H1 (cell line): ENCODE results near the gene RNU5D-1. TPM values are rescaled to one million over a fixed set of nuclear protein-coding genes. Genes with fewer than 3 reads are reported as not detected.

Experiments used
- CTCF ChIA-PET: fragments of 300-600 bp; sonication (Branson Sonifier 250); formaldehyde crosslinking; loops from one replicate; lab custom pipeline; 2021; ENCODE audit not compliant: partially characterized antibody; lab: Charles Lee
- POLR2A ChIA-PET: fragments of 300-600 bp; sonication (Branson Sonifier 250); formaldehyde crosslinking; loops from one replicate; lab custom pipeline; 2021; ENCODE audit warnings: inconsistent platforms; ENCODE audit not compliant: partially characterized antibody; lab: Charles Lee
- DNase-seq, 2 experiments: peaks; one replicate each; pipeline versions ENCODE4 v3.0.0 to v3.0.0-alpha.2; 2010 to 2022; ENCODE audit warnings: low spot score in 2 of 2, low read depth in 1 of 2, mixed read lengths in 1 of 2
- FAIRE-seq: peaks from 2 replicates; lab custom pipeline; 2011; peaks lifted over from hg19 to GRCh38; lab: Jason Lieb, UNC
- H2AFZ ChIP-seq: 2 replicates; pipeline ENCODE4 v1.8.1; 2012; ENCODE audit warnings: low read length, inconsistent platforms
- H2AK5ac ChIP-seq: 2 replicates; pipeline ENCODE4 v1.6.1; 2013; ENCODE audit warnings: low read depth, low read length
- H2BK120ac ChIP-seq: replicated peaks from 2 replicates; pipeline ENCODE3; 2013; ENCODE audit warnings: low read depth, low read length, inconsistent platforms
- H2BK12ac ChIP-seq: 2 replicates; pipeline ENCODE4 v1.6.1; 2013; ENCODE audit warnings: low read depth, low read length
- H2BK15ac ChIP-seq: 2 replicates; pipeline ENCODE4 v1.6.1; 2013; ENCODE audit warnings: low read length
- H2BK20ac ChIP-seq: 2 replicates; pipeline ENCODE4 v1.6.1; 2013; ENCODE audit warnings: low read length
- H2BK5ac ChIP-seq: 2 replicates; pipeline ENCODE4 v1.6.1; 2013; ENCODE audit warnings: low read depth, low read length
- H3K14ac ChIP-seq: 2 replicates; pipeline ENCODE4 v1.6.1; 2013; ENCODE audit warnings: inconsistent platforms; ENCODE audit not compliant: insufficient read length
- H3K18ac ChIP-seq: 2 replicates; pipeline ENCODE4 v1.6.1; 2013; ENCODE audit warnings: low read length; ENCODE audit errors: extremely low read depth
- H3K23ac ChIP-seq: 2 replicates; pipeline ENCODE4 v1.6.1; 2013; ENCODE audit warnings: inconsistent platforms; ENCODE audit not compliant: insufficient read length
- H3K23me2 ChIP-seq: 2 replicates; pipeline ENCODE4 v1.6.1; 2013; ENCODE audit warnings: low read depth, low read length
- H3K27ac ChIP-seq: 2 replicates; pipeline ENCODE4 v1.6.1; 2011; ENCODE audit warnings: low read depth, low read length, inconsistent platforms
- H3K27me3 ChIP-seq, 4 experiments: replicated peaks in 1 of 4; 1 replicate in 1 of 4; 2 replicates in 3 of 4; pipeline versions ENCODE4 v1.6.1 to v1.8.1; 2011 to 2013; ENCODE audit warnings: low read length in 3 of 4, mild to moderate bottlenecking in 3 of 4, inconsistent platforms in 2 of 4, mixed read lengths in 2 of 4, moderate library complexity in 1 of 4; ENCODE audit not compliant: control insufficient read depth in 3 of 4, insufficient read depth in 3 of 4; ENCODE audit errors: extremely low read depth in 1 of 4
- H3K36me3 ChIP-seq, 4 experiments: 2 replicates each; pipeline versions ENCODE4 v1.6.1 to v1.8.1; 2011 to 2013; ENCODE audit warnings: mild to moderate bottlenecking in 4 of 4, low read length in 3 of 4, moderate library complexity in 2 of 4, control low read depth in 1 of 4, inconsistent platforms in 1 of 4; ENCODE audit not compliant: insufficient read depth in 4 of 4, control insufficient read depth in 2 of 4
- H3K4ac ChIP-seq: replicated peaks from 2 replicates; pipeline ENCODE3; 2013; ENCODE audit warnings: low read length, low read depth, mixed read lengths, inconsistent platforms; ENCODE audit not compliant: insufficient read length
- H3K4me1 ChIP-seq, 4 experiments: replicated peaks in 1 of 4; 1 replicate in 1 of 4; 2 replicates in 3 of 4; pipeline versions ENCODE4 v1.6.1 to v1.8.1; 2011 to 2013; ENCODE audit warnings: low read length in 3 of 4, inconsistent platforms in 2 of 4, mixed read lengths in 1 of 4; ENCODE audit not compliant: insufficient read depth in 4 of 4, control insufficient read depth in 3 of 4
- H3K4me2 ChIP-seq, 2 experiments: 2 replicates each; pipeline versions ENCODE4 v1.6.1 to v1.8.1; 2011 to 2013; ENCODE audit warnings: low read depth in 2 of 2, low read length in 2 of 2, control low read depth in 1 of 2, inconsistent platforms in 1 of 2, mild to moderate bottlenecking in 1 of 2; ENCODE audit not compliant: insufficient read depth in 1 of 2
- H3K4me3 ChIP-seq, 4 experiments: fragments of 200-600, 300-600 bp in 1 of 4; sonication (generic), shearing (Covaris generic), sonication (Bioruptor Twin) in 1 of 4; 2 replicates each; pipeline versions ENCODE4 v1.5.1 to v1.8.1; 2011 to 2016; ENCODE audit warnings: low read length in 4 of 4, low read depth in 3 of 4, control low read depth in 2 of 4, inconsistent platforms in 2 of 4, mild to moderate bottlenecking in 2 of 4, mixed read lengths in 1 of 4, moderate library complexity in 1 of 4; ENCODE audit not compliant: insufficient read depth in 2 of 4; ENCODE audit errors: extremely low read depth in 1 of 4
- H3K56ac ChIP-seq: replicated peaks from 2 replicates; pipeline ENCODE3; 2013; ENCODE audit warnings: low read depth, mild to moderate bottlenecking, mixed read lengths, low read length, inconsistent platforms; ENCODE audit not compliant: insufficient read length
- H3K79me1 ChIP-seq: 2 replicates; pipeline ENCODE4 v1.6.1; 2013; ENCODE audit warnings: low read depth, low read length, control low read depth
- H3K79me2 ChIP-seq, 2 experiments: 2 replicates each; pipeline versions ENCODE4 v1.6.1 to v1.8.1; 2012 to 2013; ENCODE audit warnings: low read length in 2 of 2, mild to moderate bottlenecking in 2 of 2, inconsistent platforms in 1 of 2; ENCODE audit not compliant: insufficient read depth in 2 of 2, control insufficient read depth in 1 of 2
- H3K9ac ChIP-seq, 4 experiments: replicated peaks in 1 of 4; 1 replicate in 1 of 4; 2 replicates in 3 of 4; pipeline versions ENCODE4 v1.6.1 to v1.8.1; 2011 to 2013; ENCODE audit warnings: low read depth in 3 of 4, low read length in 3 of 4, control low read depth in 2 of 4, mild to moderate bottlenecking in 2 of 4, moderate library complexity in 2 of 4, inconsistent platforms in 1 of 4; ENCODE audit errors: extremely low read depth in 1 of 4
- H3K9me3 ChIP-seq, 2 experiments: 2 replicates each; pipeline versions ENCODE4 v1.6.1 to v1.8.1; 2012 to 2013; ENCODE audit warnings: mild to moderate bottlenecking in 2 of 2, moderate library complexity in 2 of 2, control low read depth in 1 of 2, inconsistent platforms in 1 of 2, low read depth in 1 of 2, low read length in 1 of 2, mixed read lengths in 1 of 2; ENCODE audit not compliant: insufficient read depth in 2 of 2
- H4K20me1 ChIP-seq, 2 experiments: replicated peaks in 1 of 2; 2 replicates each; pipeline versions ENCODE3 to v1.8.1; 2011 to 2013; ENCODE audit warnings: inconsistent platforms in 2 of 2, low read length in 2 of 2, mild to moderate bottlenecking in 1 of 2; ENCODE audit not compliant: insufficient read depth in 2 of 2, control insufficient read depth in 1 of 2
- H4K5ac ChIP-seq: 2 replicates; pipeline ENCODE4 v1.6.1; 2013; ENCODE audit warnings: low read length, low read depth, mixed read lengths, inconsistent platforms; ENCODE audit not compliant: insufficient read length
- H4K8ac ChIP-seq: 2 replicates; pipeline ENCODE4 v1.8.0; 2013; ENCODE audit warnings: mild to moderate bottlenecking, moderate library complexity, low read length, inconsistent platforms; ENCODE audit not compliant: insufficient read depth; ENCODE audit errors: extremely low read depth
- H4K91ac ChIP-seq: replicated peaks from 2 replicates; pipeline ENCODE3; 2013; ENCODE audit warnings: low read length, mixed read lengths, inconsistent platforms; ENCODE audit not compliant: insufficient read length
- CHD2 ChIP-seq: IDR thresholded peaks from 2 replicates; pipeline ENCODE4 v1.6.1; 2012; ENCODE audit warnings: low read length, improper control_type of control experiment
- JUN ChIP-seq: IDR thresholded peaks from 2 replicates; pipeline ENCODE4 v1.6.1; 2011; ENCODE audit warnings: low read depth, mild to moderate bottlenecking, improper control_type of control experiment, low read length
- POLR2A ChIP-seq, 2 experiments: IDR thresholded peaks; 1 replicate in 1 of 2; 2 replicates in 1 of 2; pipeline ENCODE4 v1.6.1; 2011; ENCODE audit warnings: low read depth in 2 of 2, low read length in 2 of 2, mild to moderate bottlenecking in 2 of 2; ENCODE audit errors: control extremely low read depth in 1 of 2
- TAF7 ChIP-seq: optimal IDR thresholded peaks from 2 replicates; pipeline ENCODE3; 2011; ENCODE audit warnings: low read depth, mild to moderate bottlenecking, inconsistent platforms, low read length, moderate library complexity, borderline replicate concordance
- WGBS, 2 experiments: shearing (Covaris generic) in 1 of 2; methylation state at CpG; one replicate each; pipeline versions ENCODE4 v1.1.6 to v1.1.7; 2013 to 2015; ENCODE audit warnings: low lambda C conversion rate in 2 of 2, mixed read lengths in 2 of 2, inconsistent platforms in 1 of 2, low coverage in 1 of 2, missing lambda C conversion rate in 1 of 2; ENCODE audit not compliant: insufficient replicate concordance in 2 of 2, insufficient coverage in 1 of 2, insufficient read length in 1 of 2; ENCODE audit errors: extremely low coverage in 1 of 2, missing lambda C conversion rate in 1 of 2; 5-methylcytosine and 5-hydroxymethylcytosine counted together
- polyA plus RNA-seq, 7 experiments: library from polyadenylated mRNA; depleted of rRNA in 3 of 7; stranded (reverse) in 5 of 7; unstranded in 2 of 7; fragments of >200 nt in 5 of 7; fragments of 200-250 nt in 2 of 7; gene quantifications; 1 replicate in 5 of 7; 2 replicates in 1 of 7; 4 replicates in 1 of 7; pipeline versions ENCODE4 v1.2.1 to v1.2.3, GENCODE V29; 2011 to 2013; ENCODE audit warnings: missing spikeins in 2 of 7, mixed read lengths in 2 of 7
- total RNA-seq: library from RNA; stranded (reverse); fragmentation: NEBNext Ultra II Directional; extraction: Animal tissue kit (Norgen Biotek cat#: 25700); gene quantifications from 2 replicates; pipeline ENCODE4 v1.2.1, GENCODE V29; 2021

The RNU5D-1 gene
- total and polyA plus RNA-seq, 2 of the 8 experiments (the other 6 are each of a cell fraction or from before 2014, with no cell fraction given), result under 0.01 TPM; not detected in 1

DNA sequence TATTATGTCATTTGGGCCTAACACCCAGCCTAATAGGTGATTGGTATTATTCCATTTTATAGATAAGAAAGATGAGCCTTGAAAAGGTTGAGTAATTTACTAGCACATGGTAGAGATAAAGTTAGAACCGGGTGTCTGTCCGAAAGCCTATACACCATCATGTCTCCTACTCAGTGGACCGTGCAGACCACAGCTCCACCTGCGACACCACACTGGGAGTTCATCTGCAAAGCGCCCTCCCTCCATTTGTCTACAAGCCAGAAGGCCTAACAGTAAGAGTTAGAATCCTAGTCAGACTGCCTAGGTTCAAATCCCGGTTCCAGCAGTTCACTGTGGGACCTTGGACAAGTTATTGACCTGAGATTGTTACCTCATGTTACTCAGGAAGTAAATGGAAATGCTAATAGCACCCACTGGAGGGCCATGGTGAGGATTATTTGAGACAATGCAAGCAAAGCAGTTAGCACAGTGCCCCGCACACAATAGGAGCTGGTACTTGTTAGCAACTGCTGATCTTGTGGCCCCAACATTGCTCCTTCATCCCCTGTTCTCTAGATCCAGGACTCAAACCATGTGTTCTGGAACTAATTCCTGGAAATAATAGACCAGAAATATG is 36.0 kb downstream of the RNU5D-1 start:
- Histone ChIP-seq H3K9ac (no peak overlapping the region), H3K4me3 (no peak overlapping the region), H3K27ac (no peak overlapping the region), H3K4me2 (no peak overlapping the region), H4K8ac (no peak overlapping the region), H2BK5ac (no peak overlapping the region), H4K5ac (no peak overlapping the region), H3K23me2 (no peaks in the 10 kb centered on the region), H3K36me3 (no peaks in the 10 kb centered on the region), H2BK120ac (no peak overlapping the region), H2AK5ac (no peak overlapping the region), H3K4ac (no peak overlapping the region), H3K18ac (no peak overlapping the region), H3K9me3 (no peaks in the 10 kb centered on the region), H2BK20ac (no peak overlapping the region), H4K20me1 (no peaks in the 10 kb centered on the region), H3K79me2 (no peaks in the 10 kb centered on the region), H4K91ac (no peak overlapping the region), H2AFZ (no peak overlapping the region), H3K4me1 (no peaks in the 10 kb centered on the region), H2BK15ac (no peak overlapping the region), H3K14ac (no peak overlapping the region), H3K56ac (no peak overlapping the region), H2BK12ac (no peak overlapping the region), H3K27me3 (no peaks in the 10 kb centered on the region), H3K23ac (no peak overlapping the region), H3K79me1 (no peaks in the 10 kb centered on the region)
- WGBS, 2 experiments, result 86% methylated on average over 7 of the region's 7 CpGs; no CpG with 5 or more reads in 1 of the 2 experiments
- DNase-seq (no peak), FAIRE-seq (no peak)
- ChIA-PET POLR2A (interaction anchor here (0.9 to 1.7 kb wide), 3 partner anchors 11 to 27 kb away, joined by 3 to 8 read pairs (median 4); no protein-coding TSS in a partner anchor), CTCF (interaction anchor here (0.7 to 2.0 kb wide), 4 partner anchors 12 to 557 kb away, joined by 3 to 4 read pairs (median 4); no protein-coding TSS in a partner anchor)
- TF ChIP-seq CHD2, result no peak
- TF ChIP-seq TAF7, result no peak
- no peak for TF ChIP-seq JUN
- TF ChIP-seq POLR2A (IDR thresholded peaks at IDR 0.05; ENCODE audit: control extremely low read depth in 1 of 2, low read depth in 2 of 2, low read length in 2 of 2), result no peak
